Progenitor cell of endocrine pancreas (in vitro differentiated cells): Measurements from ENCODE around the gene USP6NL. TPM values are rescaled to one million over a fixed set of nuclear protein-coding genes. Genes with fewer than 3 reads are reported as not detected.

Experiments used
- DNase-seq: peaks from one replicate; pipeline ENCODE4 v3.0.0; 2021; ENCODE audit warnings: low spot score; ENCODE audit not compliant: unreplicated experiment
- H3K27ac Mint-ChIP-seq: 2 replicates; pipeline ENCODE4 v1.8.0; 2021; ENCODE audit warnings: mild to moderate bottlenecking, moderate library complexity, mixed read lengths
- H3K27me3 Mint-ChIP-seq: 2 replicates; pipeline ENCODE4 v1.8.0; 2021; ENCODE audit warnings: mixed read lengths
- H3K36me3 Mint-ChIP-seq: 2 replicates; pipeline ENCODE4 v1.8.0; 2022; ENCODE audit warnings: mixed read lengths; ENCODE audit not compliant: insufficient read depth
- H3K4me1 Mint-ChIP-seq: 2 replicates; pipeline ENCODE4 v1.8.0; 2021; ENCODE audit warnings: low read depth, mixed read lengths
- H3K4me3 Mint-ChIP-seq: 2 replicates; pipeline ENCODE4 v1.8.0; 2021; ENCODE audit warnings: low read depth, mild to moderate bottlenecking, moderate library complexity, mixed read lengths
- H3K9me3 Mint-ChIP-seq: 2 replicates; pipeline ENCODE4 v1.8.0; 2021; ENCODE audit warnings: low read depth, mixed read lengths
- total RNA-seq: library from RNA; stranded (reverse); gene quantifications from 2 replicates; pipeline ENCODE4 v1.2.1, GENCODE V29; 2021
- TF ChIP-seq, protein P1 (sequence below): fragments of 200-600 bp; sonication (generic); IDR thresholded peaks from one replicate; pipeline ENCODE4 v1.5.0; 2021; ENCODE audit warnings: antibody characterized with exemption, mild to moderate bottlenecking; ENCODE audit not compliant: unreplicated experiment

The USP6NL gene
- total RNA-seq, 1 donor from 2014 or later, result 37.3 TPM

- Mint-ChIP-seq H3K27ac (no peak overlapping the region), H3K9me3 (no peaks in the 10 kb centered on the region), H3K27me3 (no peaks in the 10 kb centered on the region), H3K4me3 (no peak overlapping the region), H3K4me1 (peaks cover 9% of the 10 kb centered on the region), H3K36me3 (peaks cover 7% of the 10 kb centered on the region)
- TF ChIP-seq, protein P1, sequence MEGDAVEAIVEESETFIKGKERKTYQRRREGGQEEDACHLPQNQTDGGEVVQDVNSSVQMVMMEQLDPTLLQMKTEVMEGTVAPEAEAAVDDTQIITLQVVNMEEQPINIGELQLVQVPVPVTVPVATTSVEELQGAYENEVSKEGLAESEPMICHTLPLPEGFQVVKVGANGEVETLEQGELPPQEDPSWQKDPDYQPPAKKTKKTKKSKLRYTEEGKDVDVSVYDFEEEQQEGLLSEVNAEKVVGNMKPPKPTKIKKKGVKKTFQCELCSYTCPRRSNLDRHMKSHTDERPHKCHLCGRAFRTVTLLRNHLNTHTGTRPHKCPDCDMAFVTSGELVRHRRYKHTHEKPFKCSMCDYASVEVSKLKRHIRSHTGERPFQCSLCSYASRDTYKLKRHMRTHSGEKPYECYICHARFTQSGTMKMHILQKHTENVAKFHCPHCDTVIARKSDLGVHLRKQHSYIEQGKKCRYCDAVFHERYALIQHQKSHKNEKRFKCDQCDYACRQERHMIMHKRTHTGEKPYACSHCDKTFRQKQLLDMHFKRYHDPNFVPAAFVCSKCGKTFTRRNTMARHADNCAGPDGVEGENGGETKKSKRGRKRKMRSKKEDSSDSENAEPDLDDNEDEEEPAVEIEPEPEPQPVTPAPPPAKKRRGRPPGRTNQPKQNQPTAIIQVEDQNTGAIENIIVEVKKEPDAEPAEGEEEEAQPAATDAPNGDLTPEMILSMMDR, result no peak
- no peak for DNase-seq
These were observed 105.8 kb downstream of the USP6NL start for GRCh38 chr10:11505639-11506038.

GRCh38 chr10:11504566-11505285 lies 106.7 kb downstream of the USP6NL start:
- Mint-ChIP-seq H3K27ac (no peak overlapping the region), H3K4me3 (no peak overlapping the region), H3K36me3 (peaks cover 7% of the 10 kb centered on the region), H3K9me3 (no peaks in the 10 kb centered on the region), H3K27me3 (no peaks in the 10 kb centered on the region), H3K4me1 (peaks cover 9% of the 10 kb centered on the region)
- TF ChIP-seq, protein P1, result no peak
- DNase-seq, result no peak

- DNase-seq, result no peak
- H3K9me3 Mint-ChIP-seq, result no peaks in the 10 kb centered on the region
- H3K4me1 Mint-ChIP-seq, result no peaks in the 10 kb centered on the region
- H3K27me3 Mint-ChIP-seq, result no peaks in the 10 kb centered on the region
- H3K4me3 Mint-ChIP-seq, result no peak overlapping the region
- no peak overlapping the region for H3K27ac Mint-ChIP-seq
- TF ChIP-seq, protein P1, result no peak
- H3K36me3 Mint-ChIP-seq, result peaks cover 6% of the 10 kb centered on the region
These were observed 109.8 kb downstream of the USP6NL start for GRCh38 chr10:11501600-11501999.

- no peak overlapping the region for H3K27ac Mint-ChIP-seq
- H3K4me3 Mint-ChIP-seq, result no peak overlapping the region
- TF ChIP-seq, protein P1, result no peak
These were observed 111.9 kb downstream of the USP6NL start for GRCh38 chr10:11499425-11500071.

GRCh38 chr10:11498399-11498798 lies 113.1 kb downstream of the USP6NL start:
- Mint-ChIP-seq H3K27ac (no peak overlapping the region), H3K27me3 (no peaks in the 10 kb centered on the region), H3K36me3 (peaks cover 13% of the 10 kb centered on the region), H3K4me3 (no peak overlapping the region), H3K9me3 (no peaks in the 10 kb centered on the region), H3K4me1 (peaks cover 2% of the 10 kb centered on the region)
- TF ChIP-seq, protein P1, result no peak
- DNase-seq, result no peak

More at GRCh38 chr10:11499425-11500071, 111.9 kb downstream of the USP6NL start:
- Mint-ChIP-seq H3K36me3 (peaks cover 6% of the 10 kb centered on the region), H3K9me3 (no peaks in the 10 kb centered on the region), H3K4me1 (peaks cover under 1% of the 10 kb centered on the region), H3K27me3 (no peaks in the 10 kb centered on the region)
- no peak for DNase-seq
